IPS-NIHi11 (cell line): ENCODE results near the gene GPX5.
A peak's percentile ranks its signal among the peaks of the same experiment; 100 is the strongest.

Experiments used
- DNase-seq: peaks from one replicate; pipeline ENCODE4 v3.0.0; 2012; ENCODE audit warnings: mixed read lengths, low spot score

The GPX5 gene

DNA sequence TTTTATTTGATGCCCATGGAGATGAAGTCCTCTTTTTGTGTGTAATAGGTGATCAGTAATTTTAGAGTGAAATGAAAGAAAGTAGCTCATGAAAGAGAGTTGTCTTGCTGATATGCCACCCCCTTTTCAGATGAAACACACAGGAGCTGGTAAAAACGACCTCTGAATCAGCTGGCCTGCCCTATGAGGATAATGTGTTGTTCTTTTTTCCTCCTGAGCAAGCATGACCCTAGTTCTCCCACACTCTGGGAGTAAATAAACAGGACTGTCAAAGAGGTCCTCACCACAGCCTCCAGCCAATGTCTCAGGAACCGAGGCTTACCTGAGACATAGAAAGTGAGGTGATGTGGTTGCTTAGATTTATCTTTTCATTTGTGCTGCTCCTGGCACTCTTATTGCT is 29.5 kb downstream of the GPX5 start:
- no peak for DNase-seq

DNA sequence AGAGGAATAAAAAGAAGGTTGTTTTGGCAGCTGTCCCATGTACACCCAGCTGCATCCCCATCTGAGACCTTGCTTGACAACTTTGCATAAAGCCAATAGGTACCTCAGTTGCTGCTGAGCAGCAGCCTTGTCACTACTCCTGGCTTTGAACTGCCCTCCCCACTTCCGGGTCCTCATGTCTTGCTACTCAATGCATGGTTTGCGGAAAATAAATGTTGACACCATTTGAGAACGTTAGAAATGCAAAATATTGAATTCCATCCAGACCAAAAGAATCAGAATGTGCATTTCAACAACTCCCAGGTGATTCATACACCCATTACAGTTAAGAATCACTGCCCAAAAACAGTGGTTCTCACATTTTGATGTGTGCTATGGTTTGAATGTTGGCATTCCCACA is 32.9 kb downstream of the GPX5 start:
- peak; percentile 6 for DNase-seq

DNA sequence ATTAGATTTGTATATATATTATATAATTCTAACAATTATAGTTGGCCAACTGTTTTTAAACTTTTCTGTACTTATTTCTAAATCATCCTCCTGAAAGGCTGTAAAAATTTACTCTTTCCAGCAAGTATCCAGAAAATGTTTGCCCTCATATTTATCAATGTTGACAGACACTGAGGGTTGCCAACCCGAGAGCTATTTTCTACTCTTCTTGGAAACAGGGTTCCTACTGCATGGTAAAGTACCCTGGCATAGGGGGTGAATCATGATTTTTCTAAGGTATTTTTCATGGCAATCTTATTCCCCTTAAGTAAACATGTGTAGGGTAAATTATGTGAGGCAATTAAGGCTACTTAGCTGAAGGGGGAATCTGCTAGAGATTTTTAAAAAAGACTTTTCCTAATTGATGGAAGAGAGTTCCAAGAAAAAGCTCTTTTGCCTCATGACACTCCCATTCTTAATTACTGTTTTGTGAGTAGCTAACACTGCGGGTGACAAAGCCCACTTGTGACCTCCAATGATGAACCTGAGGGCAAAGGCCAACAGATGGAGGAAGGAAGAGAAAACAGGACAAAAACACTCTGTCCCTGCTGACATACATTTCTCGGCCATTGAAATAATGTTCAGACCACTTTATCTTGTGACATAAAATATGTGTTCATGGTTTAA is 37.9 kb downstream of the GPX5 start:
- DNase-seq = no peak

DNA sequence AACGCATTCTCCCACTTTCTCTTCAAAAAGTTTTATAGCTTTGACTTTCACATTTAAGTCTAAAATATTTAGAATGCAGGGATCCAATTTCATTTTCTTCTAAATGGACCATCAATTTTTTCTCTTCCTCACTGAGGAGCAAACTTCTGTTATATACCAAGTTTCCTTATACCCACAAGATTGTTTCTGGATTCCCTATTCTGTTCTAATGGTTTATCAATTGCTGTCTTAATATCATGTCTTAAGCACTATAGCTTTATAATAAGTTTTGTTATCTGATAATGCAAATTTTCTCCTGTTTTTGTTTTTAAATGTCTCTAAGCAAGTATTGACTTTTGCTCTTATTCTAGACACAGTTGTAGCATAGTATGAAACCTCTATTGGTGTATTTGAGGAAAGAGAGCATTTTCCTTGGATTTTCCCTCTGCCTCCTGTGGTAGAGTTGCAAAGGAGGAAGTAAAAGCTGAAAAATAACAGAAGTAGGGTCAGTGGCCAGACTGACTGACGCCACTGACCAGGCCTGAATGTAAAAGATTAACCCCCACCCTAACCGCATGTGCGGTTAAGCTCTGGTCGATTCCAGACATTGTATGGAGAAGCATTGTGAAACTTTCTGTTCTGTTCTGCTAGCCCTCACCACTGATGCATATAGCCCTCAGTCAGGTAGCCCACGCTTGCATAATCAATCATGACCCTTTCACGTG is 40.3 kb downstream of the GPX5 start:
- DNase-seq = no peak

DNA sequence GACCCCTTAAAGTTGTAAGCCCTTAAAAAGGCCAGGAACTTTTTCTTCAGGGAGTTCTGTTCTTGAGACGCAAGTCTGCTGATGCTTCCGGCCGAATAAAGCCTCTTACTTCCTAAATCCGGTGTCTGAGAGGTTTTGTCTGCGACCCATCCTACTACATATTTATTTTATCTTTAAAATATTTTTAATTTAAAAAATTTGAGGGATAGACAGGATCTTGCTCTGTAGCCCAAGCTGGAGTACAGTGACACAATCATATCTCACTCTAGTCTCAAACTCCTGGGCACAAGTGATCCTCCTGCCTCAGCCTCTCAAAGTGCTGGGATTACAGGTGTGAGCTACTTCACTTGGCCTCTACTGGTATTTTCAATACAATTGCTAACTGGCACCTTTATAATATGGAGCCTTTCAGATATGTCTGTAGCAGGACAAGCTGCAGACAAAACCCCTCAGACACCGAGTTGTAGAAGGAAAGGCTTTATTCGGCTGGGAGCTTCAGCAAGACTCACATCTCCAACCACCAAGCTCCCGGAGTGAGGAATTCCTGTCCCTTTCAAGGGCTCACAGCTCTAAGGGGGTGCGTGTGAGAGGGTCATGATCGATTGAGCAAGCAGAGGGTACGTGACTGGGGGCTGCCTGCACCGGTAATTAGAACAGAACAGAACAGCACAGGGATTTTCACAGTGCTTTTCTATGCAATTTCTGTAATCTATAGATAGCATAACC is 41.0 kb downstream of the GPX5 start:
- DNase-seq = no peak

DNA sequence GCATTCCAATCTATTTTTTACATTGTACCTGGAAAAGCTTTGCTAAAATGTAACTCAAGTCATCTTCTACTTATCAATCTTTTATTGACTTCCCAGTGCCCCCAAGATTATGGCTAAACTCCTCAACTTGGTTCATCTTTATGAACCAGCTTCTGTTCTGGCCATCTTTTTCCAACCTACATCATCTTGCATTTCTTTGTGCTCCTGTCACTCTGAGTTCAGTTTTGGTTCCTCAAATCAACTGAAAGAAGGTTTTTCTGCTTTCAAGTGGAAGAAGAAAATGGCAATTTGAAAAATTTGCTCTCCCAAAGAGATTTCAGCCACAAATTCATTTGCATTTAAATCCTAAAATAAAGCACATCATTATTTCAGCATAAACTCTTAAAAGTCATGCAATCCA is 41.8 kb downstream of the GPX5 start:
- DNase-seq = no peak

DNA sequence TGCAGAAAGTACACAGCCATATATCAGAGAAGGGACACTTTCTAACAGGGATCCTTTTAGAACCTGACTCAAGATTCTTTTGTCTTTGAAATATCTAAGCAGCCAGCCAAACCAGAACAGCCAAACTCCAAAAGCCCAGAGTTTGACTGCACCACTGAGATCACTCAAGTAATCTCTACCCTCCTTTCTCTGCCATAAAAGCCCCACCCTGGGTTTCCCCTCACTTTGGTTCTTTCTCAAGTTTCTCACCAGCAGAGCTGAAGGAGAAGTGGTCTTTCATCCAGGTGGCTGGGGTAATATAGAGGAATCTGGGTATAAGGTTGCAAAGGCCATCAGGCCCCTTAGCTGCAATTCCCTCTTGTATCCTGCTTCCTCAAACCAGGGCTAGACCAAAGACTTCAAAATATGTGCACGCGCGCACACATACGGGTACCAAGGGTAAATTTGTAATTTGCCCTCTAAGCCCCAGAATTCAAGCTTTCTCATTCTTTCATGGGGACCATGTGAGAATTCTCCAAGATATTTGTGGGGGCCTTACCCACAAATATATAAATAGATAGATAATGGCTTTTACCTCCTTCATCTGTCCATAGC is 42.9 kb downstream of the GPX5 start:
- DNase-seq = no peak

DNA sequence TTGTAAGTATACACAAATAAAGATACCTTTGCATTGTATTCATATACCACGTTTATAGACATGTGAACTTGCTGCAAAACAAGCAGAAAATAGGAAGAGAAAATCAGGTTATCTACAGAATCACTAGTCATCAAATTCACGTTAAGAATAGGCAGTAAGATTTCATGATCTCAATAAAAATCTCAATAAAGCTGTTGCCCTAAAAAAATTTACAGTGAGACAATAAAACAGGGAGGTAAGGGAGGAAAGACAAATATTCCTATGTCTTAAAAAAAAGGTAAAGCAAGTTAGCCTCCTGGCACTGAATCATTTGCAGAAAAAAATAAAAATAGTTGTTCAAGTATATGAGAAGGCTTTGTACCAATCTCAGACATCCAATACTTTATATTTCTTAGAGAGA is 44.1 kb downstream of the GPX5 start:
- no peak for DNase-seq

DNA sequence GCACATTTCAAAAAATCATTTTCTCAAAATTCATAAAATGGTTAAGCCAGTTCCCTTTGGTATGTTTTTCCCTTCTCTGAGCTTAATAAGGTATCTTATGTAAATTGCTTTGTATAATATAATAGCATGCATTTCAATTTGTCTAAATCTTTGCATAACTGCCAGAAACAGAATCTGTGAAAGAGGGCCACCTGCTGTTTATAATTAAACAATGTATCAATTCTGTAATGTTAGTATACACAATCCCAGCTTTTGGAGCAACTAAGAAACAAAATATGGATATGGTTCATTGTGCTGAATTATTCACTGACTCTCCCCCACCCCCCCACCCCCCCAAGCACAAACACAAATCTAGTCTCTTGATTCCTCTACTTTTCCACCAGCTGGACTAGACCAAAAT is 54.8 kb downstream of the GPX5 start:
- DNase-seq = no peak

DNA sequence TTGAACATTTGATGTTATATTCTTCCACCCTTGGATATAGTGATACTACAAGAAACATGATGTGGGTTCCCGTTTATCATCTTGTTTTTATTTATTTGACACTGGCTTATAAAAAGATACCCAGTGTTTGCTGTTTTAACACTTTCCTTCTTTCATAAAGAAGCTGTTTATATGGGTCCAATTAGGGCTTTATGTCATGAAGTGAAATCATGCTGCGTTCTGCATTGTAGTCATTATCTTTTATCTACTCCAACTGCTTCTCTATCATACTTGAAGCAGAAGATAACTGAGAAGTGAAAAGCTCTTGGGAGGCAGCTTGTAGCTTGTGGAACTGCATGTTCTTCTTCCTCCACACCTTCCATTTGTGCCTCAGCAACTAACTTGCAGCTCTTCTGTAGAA is 57.8 kb downstream of the GPX5 start:
- no peak for DNase-seq
